Psoas muscle (tissue), 8 donors: ENCODE measurements around the gene SYT2. TPM values are rescaled to one million over a fixed set of nuclear protein-coding genes. Genes with fewer than 3 reads are reported as not detected.

Experiments used
- ATAC-seq, 4 donors: fragments of 200-7000 bp; cut with Tn5 transposase; one replicate each; pipeline ENCODE4 v1.9.1; 2020; ENCODE audit warnings: moderate library complexity in 3 of 4, mild to moderate bottlenecking in 2 of 4
- DNase-seq, 2 donors: peaks; one replicate each; pipeline ENCODE4 v3.0.0-alpha.2; 2020
- H3K27ac ChIP-seq: fragments of 200-600 bp; one replicate; pipeline ENCODE4 v1.8.0; 2022
- H3K27me3 ChIP-seq, 3 donors: fragments of 200-600 bp in 1 of 3; one replicate each; pipeline versions ENCODE4 v1.6.1 to v1.8.0; 2013 to 2022; ENCODE audit warnings: low read length in 2 of 3, mild to moderate bottlenecking in 2 of 3, moderate library complexity in 1 of 3; ENCODE audit not compliant: insufficient read depth in 3 of 3
- H3K36me3 ChIP-seq, 2 donors: fragments of 200-600 bp in 1 of 2; one replicate each; pipeline versions ENCODE4 v1.6.1 to v1.8.0; 2013 to 2022; ENCODE audit warnings: low read depth in 1 of 2, mild to moderate bottlenecking in 1 of 2, moderate library complexity in 1 of 2; ENCODE audit not compliant: insufficient read depth in 1 of 2
- H3K4me1 ChIP-seq: fragments of 200-600 bp; one replicate; pipeline ENCODE4 v1.8.0; 2022
- H3K4me3 ChIP-seq: fragments of 200-600 bp; one replicate; pipeline ENCODE4 v1.8.0; 2022; ENCODE audit warnings: mild to moderate bottlenecking
- H3K9me3 ChIP-seq: fragments of 200-600 bp; one replicate; pipeline ENCODE4 v1.8.0; 2022
- CTCF ChIP-seq: fragments of 200-600 bp; IDR thresholded peaks from one replicate; pipeline ENCODE4 v1.8.0; 2022; ENCODE audit warnings: antibody characterized with exemption
- WGBS, 3 donors: extraction: QIAGEN DNeasy Blood & Tissue Kit; methylation state at CpG; one replicate each; pipeline versions ENCODE4 v1.1.6 to v1.1.7; 2013; 5-methylcytosine and 5-hydroxymethylcytosine counted together
- intact Hi-C, 2 donors: fragments of 100-400 bp; cut with DNase I; formaldehyde crosslinking; loops; one replicate each; pipeline versions ENCODE4 v1.11.0 to v1.14.2; 2022
- polyA plus RNA-seq, 3 donors: library from polyadenylated mRNA; stranded (reverse); fragments of 200-250 nt; gene quantifications; one replicate each; pipeline ENCODE4 v1.2.3, GENCODE V29; 2013
- total RNA-seq, 4 donors: library from RNA; stranded (reverse); fragmentation: NEBNext Ultra II Directional in 2 of 4; extraction: Animal tissue kit (Norgen Biotek cat#: 25700) in 2 of 4; gene quantifications; one replicate each; pipeline versions ENCODE4 v1.2.1 to v1.2.4, GENCODE V29; 2021 to 2023
- donor health status: healthy with polysubstance abuse.
- donor health status: DM: no; HTN: no; CAD: no; lungs with moderate emphysema.
- donor health status: Bipolar disorder and iron deficiency.
- donor health status: healthy.
- donor health status: DM: yes; HTN: yes; CAD: no.
- donor health status: DM: no; HTN: no; CAD: no.
- donor health status: DM: no; HTN: no; CAD: no.
- donor health status: DM: yes; HTN: yes; CAD: no.

SYT2 gene
- total and polyA plus RNA-seq, 7 donors, result 0.01 to 0.02 TPM; not detected in 5

GRCh38 chr1:202709276-202710041 lies 795 bp downstream of the SYT2 start:
- peaks cover 0 to 62% (median 23%) of the 10 kb centered on the region in 3 donors for H3K27me3 ChIP-seq
- H3K27ac ChIP-seq, result no peak overlapping the region
- H3K4me3 ChIP-seq, result peak overlapping the region; percentile 60
- no peaks in the 10 kb centered on the region for H3K36me3 ChIP-seq
- peaks cover 11% of the 10 kb centered on the region for H3K4me1 ChIP-seq
- no peaks in the 10 kb centered on the region for H3K9me3 ChIP-seq
- no peak for TF ChIP-seq CTCF
- intact Hi-C loops, result loop anchor here in 1 of 2 donors (10.0 kb wide), 1 partner anchor 385 kb away; no protein-coding TSS in a partner anchor
- WGBS, 3 donors, result 2 to 3% (median 2%) methylated on average over 22 to 34 of the region's 34 CpGs
- DNase-seq (no peak), ATAC-seq (no peak)

- DNase-seq (no peak), ATAC-seq (no peak)
- no peak overlapping the region for H3K27ac ChIP-seq
- peaks cover 11% of the 10 kb centered on the region for H3K4me1 ChIP-seq
- intact Hi-C loops, result no loop called here
- no peak overlapping the region for H3K4me3 ChIP-seq
- peaks cover 0 to 69% (median 23%) of the 10 kb centered on the region in 3 donors for H3K27me3 ChIP-seq
- no peaks in the 10 kb centered on the region for H3K36me3 ChIP-seq
- no peaks in the 10 kb centered on the region for H3K9me3 ChIP-seq
- WGBS, 3 donors, result 56 to 62% (median 57%) methylated on average over 11 to 12 of the region's 12 CpGs
- TF ChIP-seq CTCF, result no peak
Observed at GRCh38 chr1:202708456-202709275, 1.6 kb downstream of the SYT2 start.

- intact Hi-C loops, result no loop called here
- H3K27ac ChIP-seq, result no peak overlapping the region
- 74 to 78% (median 77%) methylated on average over 5 of the region's 5 CpGs for WGBS, 3 donors
- H3K36me3 ChIP-seq, result no peaks in the 10 kb centered on the region
- DNase-seq (no peak), ATAC-seq (no peak)
- no peak overlapping the region for H3K4me3 ChIP-seq
- peaks cover 11% of the 10 kb centered on the region for H3K4me1 ChIP-seq
- H3K27me3 ChIP-seq, result peaks cover 0 to 74% (median 19%) of the 10 kb centered on the region in 3 donors
- H3K9me3 ChIP-seq, result no peaks in the 10 kb centered on the region
- TF ChIP-seq CTCF, result no peak
Observed at GRCh38 chr1:202706851-202707250, 3.4 kb downstream of the SYT2 start.

- H3K4me1 ChIP-seq, result peaks cover 4% of the 10 kb centered on the region
- WGBS, 3 donors, result 49 to 54% (median 51%) methylated on average over 4 of the region's 4 CpGs
- DNase-seq (no peak), ATAC-seq (no peak)
- no peak for TF ChIP-seq CTCF
- no peak overlapping the region for H3K27ac ChIP-seq
- intact Hi-C loops, result no loop called here
- peaks cover 0 to 52% (median 11%) of the 10 kb centered on the region in 3 donors for H3K27me3 ChIP-seq
- no peak overlapping the region for H3K4me3 ChIP-seq
- H3K36me3 ChIP-seq, result no peaks in the 10 kb centered on the region
- H3K9me3 ChIP-seq, result no peaks in the 10 kb centered on the region
Observed at GRCh38 chr1:202704601-202705000, 5.7 kb downstream of the SYT2 start.
